ENCODE measurements around the gene CEMIP.

GRCh38 chr15:80931191-80931590, 152.0 kb downstream of the CEMIP start:
- no peak for TF ChIP-seq EZH2phosphoT487 (IDR thresholded peaks at IDR 0.05; ENCODE audit: unreplicated experiment)
- no peak for TF ChIP-seq CTCF (conservative IDR thresholded peaks at IDR 0.05; ENCODE audit: low read depth in 2 of 2)
- TF ChIP-seq EZH2 (IDR thresholded peaks at IDR 0.05; ENCODE audit: low read depth, unreplicated experiment), result no peak
- no peak for TF ChIP-seq REST (IDR thresholded peaks at IDR 0.05; ENCODE audit: unreplicated experiment)
- no peak for TF ChIP-seq POLR2AphosphoS5 (IDR thresholded peaks at IDR 0.05; ENCODE audit: low read depth)
- TF ChIP-seq ETS1 (IDR thresholded peaks at IDR 0.05), result no peak
- no peak for TF ChIP-seq JUNB (IDR thresholded peaks at IDR 0.05; ENCODE audit: unreplicated experiment)
- no peak for TF ChIP-seq ZNF114 (CRISPR knock-in tag; IDR thresholded peaks at IDR 0.05)
- no peak for TF ChIP-seq STAT1 (IDR thresholded peaks at IDR 0.05; ENCODE audit: unreplicated experiment)
- TF ChIP-seq NANOG (IDR thresholded peaks at IDR 0.05; ENCODE audit: borderline replicate concordance), result no peak
- TF ChIP-seq CREB1 (CRISPR knock-in tag; IDR thresholded peaks at IDR 0.05; ENCODE audit: low read depth), result no peak
